ENCODE results near the gene WASF3.

WASF3 gene

DNA sequence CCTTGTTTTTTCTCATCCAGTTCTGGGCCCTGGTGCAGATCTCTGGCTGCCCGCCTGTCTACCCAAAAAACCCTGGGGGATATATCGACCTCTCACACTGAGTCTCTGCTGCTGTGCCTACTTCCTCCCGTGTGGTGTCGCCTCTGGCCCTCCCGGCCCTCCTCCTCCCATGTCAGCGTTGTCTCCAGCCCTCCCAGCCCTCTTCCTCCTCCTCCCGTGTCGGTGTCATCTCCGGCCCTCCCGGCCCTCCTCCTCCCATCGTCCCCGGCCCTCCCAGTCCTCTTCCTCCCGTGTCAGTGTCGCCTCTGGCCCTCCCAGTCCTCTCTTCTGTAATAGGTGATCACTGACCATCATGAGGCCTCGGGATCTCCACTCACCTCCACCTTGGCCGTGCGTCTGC, 121.3 kb downstream of the WASF3 start:
- Histone ChIP-seq H3K27ac (no peak overlapping the region), H3K9me3 (no peaks in the 10 kb centered on the region), H3K4me1 (ENCODE audit: control insufficient read depth in 1 of 2, insufficient read depth in 1 of 2, low read depth in 1 of 2, low read length in 1 of 2) (no peaks in the 10 kb centered on the region), H3K4me3 (ENCODE audit: low read depth in 1 of 2, low read length in 1 of 2) (no peak overlapping the region), H3K36me3 (no peaks in the 10 kb centered on the region), H3K27me3 (no peaks in the 10 kb centered on the region)
- no peak for TF ChIP-seq CTCF (IDR thresholded peaks at IDR 0.05)

DNA sequence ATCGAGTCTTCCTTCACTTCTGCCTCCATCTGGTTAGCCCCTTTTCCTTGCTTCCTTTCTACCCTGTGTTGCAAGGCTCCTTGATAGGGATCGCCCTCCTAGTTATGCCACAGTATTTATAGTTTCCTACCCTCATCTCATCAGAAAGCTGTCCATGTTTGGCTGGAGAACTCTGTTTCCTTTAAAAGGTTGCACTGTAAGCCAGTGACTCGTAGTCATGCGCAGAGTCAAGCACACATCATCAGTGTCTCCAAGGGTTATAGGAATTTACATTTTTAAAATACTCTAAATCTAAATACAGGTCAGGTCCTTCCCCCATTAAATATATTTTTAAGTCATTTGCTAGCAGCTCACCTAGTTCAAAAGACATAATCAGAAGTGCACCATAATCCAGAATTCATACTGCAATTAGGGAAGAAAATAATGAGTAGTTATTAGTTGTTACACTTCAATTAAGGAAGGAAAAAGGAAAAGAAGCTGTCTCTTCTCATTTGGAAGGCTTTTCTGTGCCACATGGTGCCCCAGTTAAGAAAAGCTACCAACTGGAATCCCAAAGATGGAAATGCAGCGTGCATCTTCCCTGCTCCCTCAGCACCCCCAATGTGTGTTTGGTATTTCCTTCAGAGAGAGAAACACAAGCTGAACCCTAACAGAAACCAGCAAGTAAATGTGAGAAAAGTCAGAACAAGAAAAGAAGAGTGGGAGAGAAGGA, 122.1 kb downstream of the WASF3 start:
- Histone ChIP-seq H3K36me3 (no peaks in the 10 kb centered on the region), H3K9me3 (no peaks in the 10 kb centered on the region), H3K4me1 (ENCODE audit: control insufficient read depth in 1 of 2, insufficient read depth in 1 of 2, low read depth in 1 of 2, low read length in 1 of 2) (no peaks in the 10 kb centered on the region), H3K27me3 (no peaks in the 10 kb centered on the region), H3K4me3 (ENCODE audit: low read depth in 1 of 2, low read length in 1 of 2) (no peak overlapping the region), H3K27ac (no peak overlapping the region)
- no peak for TF ChIP-seq CTCF (IDR thresholded peaks at IDR 0.05)

GRCh38 chr13:26680123-26680450, 122.6 kb downstream of the WASF3 start:
- Histone ChIP-seq H3K9me3 (no peaks in the 10 kb centered on the region), H3K36me3 (no peaks in the 10 kb centered on the region), H3K27ac (no peak overlapping the region), H3K4me3 (ENCODE audit: low read depth in 1 of 2, low read length in 1 of 2) (no peak overlapping the region), H3K27me3 (no peaks in the 10 kb centered on the region), H3K4me1 (ENCODE audit: control insufficient read depth in 1 of 2, insufficient read depth in 1 of 2, low read depth in 1 of 2, low read length in 1 of 2) (no peaks in the 10 kb centered on the region)
- no peak for TF ChIP-seq CTCF (IDR thresholded peaks at IDR 0.05)

- no peak for TF ChIP-seq CTCF (IDR thresholded peaks at IDR 0.05)
- Histone ChIP-seq H3K9me3 (no peaks in the 10 kb centered on the region), H3K36me3 (no peaks in the 10 kb centered on the region), H3K27me3 (no peaks in the 10 kb centered on the region), H3K4me1 (ENCODE audit: control insufficient read depth in 1 of 2, insufficient read depth in 1 of 2, low read depth in 1 of 2, low read length in 1 of 2) (no peaks in the 10 kb centered on the region), H3K4me3 (ENCODE audit: low read depth in 1 of 2, low read length in 1 of 2) (no peak overlapping the region), H3K27ac (no peak overlapping the region)
Measured at GRCh38 chr13:26680572-26680971, 123.1 kb downstream of the WASF3 start.

GRCh38 chr13:26681036-26681435, 123.6 kb downstream of the WASF3 start:
- Histone ChIP-seq H3K4me1 (ENCODE audit: control insufficient read depth in 1 of 2, insufficient read depth in 1 of 2, low read depth in 1 of 2, low read length in 1 of 2) (no peaks in the 10 kb centered on the region), H3K27me3 (no peaks in the 10 kb centered on the region), H3K9me3 (no peaks in the 10 kb centered on the region), H3K36me3 (no peaks in the 10 kb centered on the region), H3K27ac (no peak overlapping the region), H3K4me3 (ENCODE audit: low read depth in 1 of 2, low read length in 1 of 2) (no peak overlapping the region)
- no peak for TF ChIP-seq CTCF (IDR thresholded peaks at IDR 0.05)

- H3K27ac ChIP-seq = no peak overlapping the region
- no peaks in the 10 kb centered on the region for H3K27me3 ChIP-seq
- no peaks in the 10 kb centered on the region for H3K4me1 ChIP-seq (ENCODE audit: control insufficient read depth in 1 of 2, insufficient read depth in 1 of 2, low read depth in 1 of 2, low read length in 1 of 2)
- H3K4me3 ChIP-seq (ENCODE audit: low read depth in 1 of 2, low read length in 1 of 2) = no peak overlapping the region
- H3K9me3 ChIP-seq = no peaks in the 10 kb centered on the region
- no peak for TF ChIP-seq CTCF (IDR thresholded peaks at IDR 0.05)
- H3K36me3 ChIP-seq = no peaks in the 10 kb centered on the region
Measured at GRCh38 chr13:26682606-26683005, 125.1 kb downstream of the WASF3 start.
